HG03159 (cell line): ENCODE measurements around the gene RABGAP1L.
"Not testable (repeated sequence)": the region's sequence is repeated elsewhere in the genome, so short reads cannot be mapped to it uniquely, and the experiment has no call there.

Experiments used
- ATAC-seq: cut with Tn5 transposase; IDR thresholded peaks from one replicate; pipeline ENCODE4 v1.9.1; 2021; ENCODE audit warnings: mild to moderate bottlenecking, moderate library complexity; ENCODE audit not compliant: unreplicated experiment

The RABGAP1L gene

GRCh38 chr1:174428033-174428432 is 268.7 kb downstream of the RABGAP1L start:
- no peak for ATAC-seq

- ATAC-seq = no peak
Observed at GRCh38 chr1:174428739-174429138, 269.4 kb downstream of the RABGAP1L start.

GRCh38 chr1:174433451-174433850 is 274.1 kb downstream of the RABGAP1L start:
- ATAC-seq = no peak

GRCh38 chr1:174445351-174445750 is 286.0 kb downstream of the RABGAP1L start:
- ATAC-seq = no peak

- no peak for ATAC-seq
Observed at GRCh38 chr1:174445817-174446216, 286.5 kb downstream of the RABGAP1L start.

GRCh38 chr1:174447866-174448530 is 288.7 kb downstream of the RABGAP1L start, which contains the start of gene GPR52:
GPR52 (plus strand) TSS chr1:174447964; CDS start chr1:174448112, 148 bp downstream.
- ATAC-seq = no peak

GRCh38 chr1:174448531-174448883 is 289.2 kb downstream of the RABGAP1L start:
- ATAC-seq = no peak

- no peak for ATAC-seq
Observed at GRCh38 chr1:174448974-174449373, 289.7 kb downstream of the RABGAP1L start.

- no peak for ATAC-seq
Observed at GRCh38 chr1:174451408-174451807, 292.1 kb downstream of the RABGAP1L start.

- ATAC-seq = no peak
Observed at GRCh38 chr1:174465855-174466254, 306.5 kb downstream of the RABGAP1L start.

- no peak for ATAC-seq
Observed at GRCh38 chr1:174466607-174467006, 307.3 kb downstream of the RABGAP1L start.

GRCh38 chr1:174469052-174469451 is 309.7 kb downstream of the RABGAP1L start:
- ATAC-seq = no peak

- no peak for ATAC-seq
Observed at GRCh38 chr1:174469687-174470086, 310.4 kb downstream of the RABGAP1L start.

- ATAC-seq = no peak
Observed at GRCh38 chr1:174479281-174479680, 320.0 kb downstream of the RABGAP1L start.

- no peak for ATAC-seq
Observed at GRCh38 chr1:174480324-174480723, 321.0 kb downstream of the RABGAP1L start.

GRCh38 chr1:174491606-174492005 is 332.3 kb downstream of the RABGAP1L start:
- ATAC-seq = no peak

GRCh38 chr1:174497478-174497877 is 338.2 kb downstream of the RABGAP1L start:
- no peak for ATAC-seq

- not testable (repeated sequence) for ATAC-seq
Observed at GRCh38 chr1:174516755-174517154, 357.4 kb downstream of the RABGAP1L start.

- no peak for ATAC-seq
Observed at GRCh38 chr1:174519844-174520243, 360.5 kb downstream of the RABGAP1L start.

- no peak for ATAC-seq
Observed at GRCh38 chr1:174531751-174532150, 372.4 kb downstream of the RABGAP1L start.

GRCh38 chr1:174534789-174535188 is 375.5 kb downstream of the RABGAP1L start:
- no peak for ATAC-seq

GRCh38 chr1:174535207-174535606 is 375.9 kb downstream of the RABGAP1L start:
- ATAC-seq = no peak

- not testable (repeated sequence) for ATAC-seq
Observed at GRCh38 chr1:174543421-174543820, 384.1 kb downstream of the RABGAP1L start.
